ENCODE measurements around the gene EPAS1.

EPAS1 gene

GRCh38 chr2:46381263-46381849 lies 84.1 kb downstream of the EPAS1 start:
- TF ChIP-seq CTCF (conservative IDR thresholded peaks at IDR 0.05): no peak

GRCh38 chr2:46381871-46382270 lies 84.7 kb downstream of the EPAS1 start:
- TF ChIP-seq CTCF (conservative IDR thresholded peaks at IDR 0.05): no peak
- H3K27ac ChIP-seq: no peak overlapping the region

More at GRCh38 chr2:46381263-46381849, 84.1 kb downstream of the EPAS1 start:
- H3K27ac ChIP-seq: no peak overlapping the region

- no peak overlapping the region for H3K27ac ChIP-seq
Observed at GRCh38 chr2:46382331-46383112, 85.3 kb downstream of the EPAS1 start.

GRCh38 chr2:46383113-46383395 lies 85.8 kb downstream of the EPAS1 start:
- no peak overlapping the region for H3K27ac ChIP-seq
- TF ChIP-seq CTCF (conservative IDR thresholded peaks at IDR 0.05): no peak

More at GRCh38 chr2:46382331-46383112, 85.3 kb downstream of the EPAS1 start:
- TF ChIP-seq CTCF (conservative IDR thresholded peaks at IDR 0.05): no peak

GRCh38 chr2:46383784-46384456 lies 86.7 kb downstream of the EPAS1 start:
- no peak for TF ChIP-seq CTCF (conservative IDR thresholded peaks at IDR 0.05)
- H3K27ac ChIP-seq: no peak overlapping the region

GRCh38 chr2:46384457-46384815 lies 87.2 kb downstream of the EPAS1 start:
- TF ChIP-seq CTCF (conservative IDR thresholded peaks at IDR 0.05): no peak
- H3K27ac ChIP-seq: no peak overlapping the region

- no peak overlapping the region for H3K27ac ChIP-seq
- no peak for TF ChIP-seq CTCF (conservative IDR thresholded peaks at IDR 0.05)
Observed at GRCh38 chr2:46385786-46386577, 88.8 kb downstream of the EPAS1 start.

Measured in VCaP (cell line).